ENCODE measurements around the gene CD160.
"Not testable (repeated sequence)": the region's sequence is repeated elsewhere in the genome, so short reads cannot be mapped to it uniquely, and the experiment has no call there.

CD160 gene, protein sequence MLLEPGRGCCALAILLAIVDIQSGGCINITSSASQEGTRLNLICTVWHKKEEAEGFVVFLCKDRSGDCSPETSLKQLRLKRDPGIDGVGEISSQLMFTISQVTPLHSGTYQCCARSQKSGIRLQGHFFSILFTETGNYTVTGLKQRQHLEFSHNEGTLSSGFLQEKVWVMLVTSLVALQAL
- total RNA-seq = 1.7 to 40.4 (median 13.1) reads per million in 4 experiments

DNA sequence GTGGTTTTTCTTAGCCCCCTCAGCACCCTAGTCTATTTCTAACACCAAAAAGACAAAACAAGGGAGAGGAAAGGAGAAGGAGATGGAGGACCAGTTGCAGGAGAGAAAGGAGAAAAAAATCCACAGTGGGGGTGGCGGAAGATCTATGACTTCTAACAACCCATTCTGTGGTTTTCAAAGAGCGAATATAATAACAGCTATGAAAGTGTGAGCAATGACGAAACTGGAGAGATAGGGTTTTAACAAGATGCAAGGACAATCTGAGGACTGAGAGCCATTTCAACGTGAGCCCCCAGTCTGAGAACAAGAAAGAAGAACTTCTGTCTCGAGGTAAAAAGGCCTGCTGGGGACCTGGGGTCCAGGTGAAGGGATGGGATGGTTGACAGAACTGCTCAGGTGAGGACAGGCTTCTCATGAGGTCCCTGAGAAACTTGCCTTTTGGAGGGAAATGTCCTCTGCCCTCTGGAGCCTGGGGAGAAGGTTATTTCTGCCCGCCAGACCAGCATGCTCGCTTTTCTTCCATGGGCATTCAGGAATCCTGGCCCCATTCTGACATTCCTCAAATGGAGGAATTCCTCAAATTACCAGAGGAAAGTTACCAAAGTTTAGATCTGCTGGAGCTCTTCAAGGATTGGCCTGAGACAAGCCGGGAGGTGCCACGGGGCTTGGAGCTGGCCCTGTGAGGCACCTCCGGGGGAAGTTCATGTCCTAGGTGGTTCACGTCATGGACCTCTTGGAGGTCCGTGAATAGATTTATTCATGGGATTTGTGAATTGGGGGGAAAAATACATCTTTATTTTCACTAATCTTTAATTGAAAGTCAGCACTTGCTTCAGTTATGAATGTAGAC lies at the start of gene CD160:
TSS of gene CD160 (plus strand) at position 270 of the 850 bp plus-strand sequence. CDS start 8,829 bp downstream, outside the sequence.
- DNase-seq = no peak

DNA sequence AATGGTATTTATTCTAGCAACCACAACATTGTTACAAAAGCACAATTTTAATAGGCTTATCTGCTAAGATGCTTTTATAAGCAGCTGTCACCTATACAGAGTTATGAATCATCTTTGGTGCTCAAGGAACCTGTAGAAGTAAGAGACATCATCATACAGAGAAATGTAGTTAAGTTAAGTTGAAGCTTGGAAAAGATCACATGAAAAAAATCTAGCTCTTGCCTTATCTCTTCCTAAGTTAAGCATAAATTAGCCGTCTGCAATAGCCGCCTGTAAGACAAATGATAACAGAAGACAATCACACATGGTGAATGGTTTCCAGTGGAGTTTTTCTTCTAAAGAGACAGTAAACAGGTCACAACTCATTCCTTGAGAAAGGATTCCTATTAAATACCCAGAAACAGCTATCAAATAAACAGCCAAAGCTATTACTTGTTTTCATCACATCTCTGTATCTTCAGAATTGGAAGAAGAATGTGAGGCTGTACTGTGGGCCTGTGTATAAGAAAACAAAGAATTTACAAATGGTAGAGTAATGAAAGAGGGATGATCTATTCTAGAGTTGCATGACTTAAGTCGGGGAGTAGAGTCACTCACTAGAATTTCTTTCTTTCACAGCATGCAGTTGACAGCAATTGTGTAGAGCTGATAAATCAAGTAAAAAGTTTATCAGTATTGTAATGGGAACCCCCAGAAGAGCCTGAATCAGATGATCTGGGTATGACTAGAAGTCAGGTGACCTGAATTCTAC lies 48.1 kb upstream of the CD160 start:
- DNase-seq = not testable (repeated sequence)

DNA sequence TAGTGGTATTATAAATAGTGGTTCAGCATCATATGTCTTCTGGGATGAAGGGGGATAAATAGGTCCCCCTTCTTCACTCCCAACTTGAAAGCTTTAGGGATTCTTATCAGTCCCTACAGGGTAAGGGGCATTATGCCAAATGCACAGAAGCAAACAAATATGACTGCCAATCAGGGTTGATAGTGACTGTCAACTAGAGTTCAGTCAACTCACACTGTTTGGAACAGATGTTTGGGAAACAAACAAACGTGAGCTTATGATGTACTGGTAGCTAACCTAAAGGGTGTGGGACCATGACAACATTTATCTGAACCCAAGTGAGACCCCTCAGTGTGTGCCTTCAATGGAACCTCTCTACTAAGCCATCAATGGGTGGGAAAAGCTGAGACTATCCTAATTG lies 46.1 kb upstream of the CD160 start:
- DNase-seq = not testable (repeated sequence)

DNA sequence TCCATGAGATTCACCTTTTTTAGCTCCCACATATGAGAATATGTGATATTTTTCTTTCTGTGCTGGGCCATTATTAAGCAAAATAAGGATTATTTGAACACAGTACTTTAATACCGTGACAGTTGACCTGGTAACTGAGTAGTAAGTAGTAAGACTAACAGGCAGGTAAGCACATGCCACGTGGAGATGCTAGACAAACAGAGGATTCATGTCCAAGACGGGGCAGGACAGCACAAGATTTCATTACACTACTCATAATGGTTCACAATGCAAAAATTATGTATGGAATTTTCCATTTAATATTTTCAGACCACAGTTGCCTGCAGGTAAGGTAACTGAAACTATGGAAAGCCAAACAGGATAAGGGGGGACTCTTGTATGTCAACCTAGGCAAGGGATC lies 34.4 kb upstream of the CD160 start:
- DNase-seq = not testable (repeated sequence)

DNA sequence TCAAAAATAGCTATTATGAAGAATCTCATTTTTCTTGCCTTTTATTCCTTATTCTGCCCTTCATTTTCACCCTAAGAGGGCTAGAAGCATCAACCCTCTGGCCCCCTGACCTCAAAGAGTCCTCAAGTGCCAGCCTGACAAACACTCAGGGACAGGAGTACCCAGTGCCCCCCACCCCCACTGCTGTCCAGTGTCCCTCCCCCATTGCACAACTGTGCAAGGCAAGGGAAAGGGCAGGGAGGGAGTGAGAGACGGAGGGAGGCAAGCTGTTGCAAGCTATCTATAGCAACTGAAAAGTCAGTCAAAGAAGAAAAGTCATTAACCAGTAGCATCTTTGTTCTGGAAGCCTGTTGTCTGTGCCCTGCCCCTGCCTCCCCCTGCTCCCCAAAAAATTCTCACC lies 33.2 kb upstream of the CD160 start:
- not testable (repeated sequence) for DNase-seq

DNA sequence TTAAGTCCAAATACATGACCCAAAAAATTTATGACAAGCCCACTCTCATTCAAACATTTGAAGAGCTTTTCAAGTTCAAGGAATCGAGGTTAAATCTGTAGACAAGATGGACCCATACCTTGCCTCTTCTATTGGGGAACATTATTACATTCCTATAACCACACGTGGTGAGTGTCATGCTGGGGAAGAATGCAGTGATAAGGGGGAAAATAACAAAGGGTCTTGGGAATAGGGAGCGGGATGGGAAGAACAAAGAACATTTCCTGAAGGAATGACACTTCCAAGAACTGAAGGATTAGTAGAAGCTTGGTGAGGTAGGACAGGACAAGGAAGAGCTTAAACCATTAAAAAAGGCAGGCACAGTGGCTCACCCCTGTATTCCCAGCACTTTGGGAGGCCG lies 31.0 kb upstream of the CD160 start:
- DNase-seq = no peak

DNA sequence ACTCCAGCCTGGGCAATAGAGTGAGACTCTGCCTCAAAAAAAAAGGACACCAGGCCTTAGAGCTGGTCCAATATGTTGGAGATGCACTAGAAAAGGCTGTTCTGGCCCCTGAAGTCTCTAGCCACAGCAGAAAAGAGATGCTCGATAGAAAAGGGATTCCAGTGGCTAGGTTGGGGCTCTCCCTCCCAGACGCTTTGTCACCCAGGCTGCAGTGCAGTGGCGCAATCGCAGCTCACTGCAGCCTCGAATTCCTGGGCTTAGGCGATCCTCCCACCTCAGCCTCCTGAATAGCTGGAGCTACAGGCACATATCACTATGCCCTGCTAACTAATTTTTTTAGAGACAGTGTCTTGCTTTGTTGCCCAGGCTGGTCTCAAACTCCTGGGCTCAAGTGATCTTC lies 30.4 kb upstream of the CD160 start:
- no peak for DNase-seq

DNA sequence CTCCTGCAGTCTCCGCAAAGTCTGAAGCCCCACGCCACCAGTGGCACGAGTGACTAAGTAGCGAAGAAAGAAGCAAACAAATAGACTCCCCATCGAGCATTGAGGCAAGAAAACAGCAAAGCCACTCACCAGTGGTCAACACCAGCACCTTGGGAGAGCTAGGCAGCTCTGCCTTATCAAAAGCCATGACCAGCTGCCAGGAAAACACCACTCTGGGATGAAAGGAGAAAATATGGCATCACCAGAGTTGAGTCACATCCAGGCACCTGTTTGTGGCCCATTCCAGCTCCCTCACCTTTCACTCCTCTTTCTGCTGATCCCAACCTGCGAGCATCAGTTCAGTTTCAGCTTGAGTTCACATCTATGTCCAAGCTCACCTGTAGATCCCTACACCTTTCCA lies 29.4 kb upstream of the CD160 start:
- no peak for DNase-seq

DNA sequence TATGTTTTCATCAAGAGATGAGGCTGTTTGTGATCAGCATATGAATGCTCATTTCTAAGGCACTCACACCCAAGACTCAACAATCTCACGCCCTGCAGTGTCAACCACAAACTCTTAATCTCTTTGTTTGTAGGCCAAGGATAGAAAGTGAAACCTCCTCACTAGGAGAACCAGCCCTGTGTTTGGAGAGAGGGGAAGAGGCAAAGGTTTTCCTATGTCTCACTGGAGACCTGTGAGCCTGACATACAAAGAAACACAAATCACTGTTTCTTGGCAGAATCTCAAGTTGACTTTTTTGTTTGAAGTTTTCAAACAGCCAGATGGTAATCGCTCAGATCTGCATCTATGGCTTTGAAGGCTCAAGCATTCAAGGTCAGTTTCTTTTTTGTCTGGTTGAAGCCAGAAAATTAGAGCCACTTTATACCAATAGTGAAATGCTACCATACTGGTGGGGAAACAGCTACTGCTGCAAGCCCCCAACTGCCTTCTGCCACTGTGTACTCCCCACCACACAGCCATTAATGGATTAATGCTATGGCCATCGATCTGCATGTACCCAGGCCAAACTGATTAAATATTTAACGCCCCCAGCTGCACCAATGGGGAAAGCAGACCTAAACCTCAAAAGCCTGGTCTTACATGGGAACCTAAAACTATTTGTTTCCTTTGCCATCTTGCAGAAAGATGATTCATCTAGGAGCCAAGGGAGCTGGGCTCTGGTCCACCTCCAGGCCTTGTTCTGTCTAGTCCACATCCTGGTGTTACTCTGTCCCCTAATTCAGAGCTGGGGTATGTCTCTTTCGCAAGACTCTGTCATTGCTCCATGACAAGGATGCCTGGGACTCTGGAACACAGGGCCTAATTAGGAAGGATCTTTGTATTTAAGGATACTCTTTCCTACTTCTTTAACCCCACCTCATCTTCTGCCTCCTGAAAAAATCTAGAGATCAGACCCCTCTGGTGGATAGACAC lies 28.4 kb upstream of the CD160 start:
- no peak for DNase-seq

DNA sequence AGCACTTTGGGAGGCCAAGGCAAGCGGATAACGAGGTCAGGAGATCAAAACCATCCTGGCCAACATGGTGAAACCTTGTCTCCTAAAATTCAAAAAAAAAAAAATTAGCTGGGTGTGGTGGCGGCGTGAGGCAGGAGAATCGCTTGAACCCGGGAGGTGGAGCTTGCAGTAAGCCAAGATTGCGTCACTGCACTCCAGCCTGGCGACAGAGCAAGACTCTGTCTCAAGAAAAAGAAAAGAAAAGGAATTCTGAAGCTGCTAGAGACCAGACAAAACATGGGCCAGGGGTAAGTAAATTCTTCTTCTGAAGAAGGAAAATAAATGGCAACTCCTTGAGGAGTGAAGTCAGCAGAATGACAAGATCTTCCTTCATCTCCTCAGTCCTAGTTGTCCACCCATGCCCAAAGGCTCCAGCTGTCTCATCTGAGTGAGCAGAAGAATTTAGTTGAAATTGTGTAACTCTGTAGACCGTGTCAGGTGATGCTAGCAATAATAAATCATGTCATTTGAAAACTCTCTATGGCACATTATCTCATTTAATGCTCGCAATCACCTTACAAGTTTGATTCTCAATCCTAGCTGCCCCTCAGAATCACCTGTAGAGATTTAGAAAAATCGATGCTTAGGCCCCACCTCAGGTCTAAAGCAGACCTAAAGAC lies 26.4 kb upstream of the CD160 start:
- DNase-seq = no peak

DNA sequence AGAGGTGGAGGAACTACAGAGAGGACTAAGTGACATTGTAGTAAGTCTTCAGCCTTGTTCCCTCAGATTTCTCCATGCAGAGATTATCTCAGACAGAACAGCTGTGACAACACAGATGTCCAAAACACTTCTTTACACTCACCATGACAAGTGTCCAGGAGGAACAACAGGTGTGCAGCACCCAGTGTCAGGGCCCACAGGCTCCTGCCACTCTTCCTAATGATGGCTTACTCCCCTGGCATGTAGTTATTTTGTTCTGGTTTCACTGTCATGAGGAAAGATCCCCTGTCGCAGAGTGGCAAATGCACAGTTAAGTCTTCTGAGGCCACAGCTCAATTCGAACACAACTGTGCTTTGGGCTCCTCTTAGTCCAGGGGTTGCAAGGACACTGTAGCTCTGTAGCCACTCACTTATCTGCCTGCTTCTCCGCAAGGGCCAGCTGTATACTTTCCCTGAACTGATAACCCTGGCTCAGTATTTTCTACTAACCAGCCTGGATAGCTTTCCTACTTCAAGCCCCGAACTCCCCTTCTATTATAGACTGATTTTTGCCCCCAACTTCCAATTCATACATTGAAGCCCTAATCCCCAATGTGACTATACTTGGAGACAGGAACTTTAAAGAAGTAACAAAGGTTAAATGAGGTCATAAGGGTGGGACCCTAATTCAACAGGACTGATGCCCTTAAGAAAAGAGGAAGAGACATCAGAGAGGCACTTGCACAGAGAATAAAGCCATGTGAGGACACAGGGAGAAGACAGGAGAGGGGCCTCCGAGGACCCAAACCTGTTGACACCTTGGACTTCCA lies 23.3 kb upstream of the CD160 start:
- DNase-seq = no peak

DNA sequence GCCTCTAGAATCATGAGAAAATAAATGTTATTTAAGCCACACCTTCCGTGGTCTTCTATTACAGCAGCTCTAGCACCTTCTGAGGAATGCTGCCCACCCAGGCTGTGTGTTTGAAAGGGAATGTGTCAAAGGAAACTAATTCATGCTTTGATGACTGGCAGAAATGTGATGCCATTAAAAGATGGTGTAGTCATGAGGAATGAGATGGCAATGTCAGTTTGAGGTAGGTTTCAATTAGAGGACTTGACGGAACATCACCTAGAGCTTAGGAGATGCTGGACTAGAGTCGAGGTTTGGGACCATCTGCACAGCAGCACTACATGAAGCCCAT lies 22.7 kb upstream of the CD160 start:
- no peak for DNase-seq

DNA sequence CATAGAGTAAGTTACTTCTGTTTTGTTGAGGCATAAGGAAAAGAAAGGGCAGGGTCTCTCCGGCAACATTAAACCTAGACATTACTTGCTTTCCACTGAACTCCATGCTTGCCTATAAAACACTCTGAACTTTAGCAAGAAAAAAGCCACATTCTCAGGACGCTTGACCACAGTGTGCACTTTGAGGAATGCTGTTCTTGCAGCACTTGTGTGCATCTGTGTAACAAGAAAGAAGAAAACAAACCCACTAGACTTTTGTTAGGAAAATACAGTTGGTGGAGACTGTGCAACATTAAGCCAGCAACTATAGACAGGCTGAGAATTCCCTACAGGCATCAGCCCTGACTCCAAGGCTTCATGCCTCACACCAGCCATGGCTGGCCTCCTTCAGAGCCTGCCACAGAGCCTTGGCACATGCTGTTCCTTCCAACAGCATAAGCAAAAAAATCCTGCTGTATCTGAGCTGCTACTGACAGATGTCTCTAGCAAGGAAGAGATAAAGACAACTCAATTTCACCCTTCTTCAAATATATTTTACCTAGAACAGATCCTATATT lies 17.9 kb upstream of the CD160 start:
- DNase-seq = no peak

DNA sequence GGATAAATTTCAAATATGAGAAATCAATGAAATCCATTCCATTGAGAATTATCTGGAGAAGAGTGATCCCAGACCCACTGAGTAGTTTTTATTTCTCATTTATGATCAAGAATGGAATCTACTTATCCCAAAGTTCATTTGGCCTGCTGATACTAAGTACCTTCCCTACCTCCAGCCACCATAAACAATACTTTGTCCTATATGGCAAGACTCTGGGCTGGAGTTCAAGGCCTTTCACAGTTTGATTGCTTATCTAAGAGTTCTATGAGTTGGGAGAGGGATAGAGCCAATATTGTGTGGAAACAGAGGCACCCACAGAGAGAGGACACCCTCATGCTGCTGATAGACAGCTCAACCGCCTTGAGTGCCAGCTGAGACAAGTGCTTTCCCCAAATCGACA lies 17.2 kb upstream of the CD160 start:
- DNase-seq = no peak

DNA sequence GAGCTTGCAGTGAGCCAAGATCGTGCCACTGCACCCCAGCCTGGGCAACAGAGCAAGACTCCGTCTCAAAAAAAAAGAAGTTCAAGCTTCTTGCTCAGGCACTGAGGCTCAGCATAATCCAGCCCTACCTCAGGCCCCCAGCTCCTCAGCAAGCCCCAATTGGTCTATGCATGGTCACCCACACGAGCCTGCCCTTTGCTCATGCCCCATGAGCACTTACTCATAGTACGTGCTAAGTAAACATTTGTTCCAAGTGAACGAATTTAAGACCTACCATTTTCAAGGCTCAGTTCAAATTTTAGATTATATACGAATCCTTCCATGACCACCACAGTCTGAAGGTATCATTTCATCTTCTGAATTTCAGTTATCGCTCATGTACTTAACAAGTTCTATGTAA lies 16.5 kb upstream of the CD160 start:
- DNase-seq = no peak

DNA sequence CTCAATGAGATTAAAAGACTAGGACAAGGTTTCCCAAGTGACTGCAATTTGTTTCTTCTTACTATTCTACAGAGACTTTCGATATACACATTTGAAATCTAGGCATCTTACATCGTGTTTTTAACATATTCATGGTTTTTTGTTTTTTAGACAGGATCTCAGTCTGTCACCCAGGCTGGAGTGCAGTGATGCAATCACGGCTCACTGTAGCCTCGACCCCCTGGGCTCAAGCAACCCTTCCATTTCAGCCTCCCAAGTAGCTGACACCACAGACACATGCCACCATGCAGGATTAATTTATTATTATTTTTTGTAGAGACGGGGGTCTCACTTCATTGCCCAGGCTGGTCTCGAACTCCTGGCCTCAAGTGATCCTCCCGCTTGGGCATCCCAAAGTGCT lies 13.7 kb upstream of the CD160 start:
- DNase-seq = no peak

DNA sequence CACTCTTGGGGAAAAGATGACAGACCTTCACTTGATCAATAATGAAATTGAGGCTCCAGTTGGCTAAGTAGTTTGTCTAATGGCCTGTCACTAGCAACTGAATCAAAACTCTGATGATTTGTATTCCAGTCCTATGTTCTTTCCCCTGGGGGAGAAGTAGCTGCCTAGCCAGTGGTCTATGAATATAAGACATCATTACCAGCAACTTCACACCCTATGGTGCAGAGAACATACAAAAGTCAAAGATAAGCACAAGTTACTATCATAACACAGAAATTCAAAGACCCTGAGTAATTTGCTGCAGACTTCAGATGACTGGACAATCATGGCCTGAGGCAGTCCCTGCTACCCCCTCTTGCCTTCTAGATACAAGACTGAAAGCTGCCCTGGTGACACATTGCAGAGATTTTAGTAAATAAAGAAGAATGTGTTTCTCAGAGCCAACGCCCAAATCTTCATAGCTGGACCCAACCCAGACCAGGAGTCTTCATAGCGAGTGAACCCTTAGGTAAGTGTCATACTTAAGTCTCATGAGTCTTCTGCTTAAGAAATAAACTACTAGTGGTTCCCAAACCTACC lies 13.1 kb upstream of the CD160 start:
- no peak for DNase-seq

DNA sequence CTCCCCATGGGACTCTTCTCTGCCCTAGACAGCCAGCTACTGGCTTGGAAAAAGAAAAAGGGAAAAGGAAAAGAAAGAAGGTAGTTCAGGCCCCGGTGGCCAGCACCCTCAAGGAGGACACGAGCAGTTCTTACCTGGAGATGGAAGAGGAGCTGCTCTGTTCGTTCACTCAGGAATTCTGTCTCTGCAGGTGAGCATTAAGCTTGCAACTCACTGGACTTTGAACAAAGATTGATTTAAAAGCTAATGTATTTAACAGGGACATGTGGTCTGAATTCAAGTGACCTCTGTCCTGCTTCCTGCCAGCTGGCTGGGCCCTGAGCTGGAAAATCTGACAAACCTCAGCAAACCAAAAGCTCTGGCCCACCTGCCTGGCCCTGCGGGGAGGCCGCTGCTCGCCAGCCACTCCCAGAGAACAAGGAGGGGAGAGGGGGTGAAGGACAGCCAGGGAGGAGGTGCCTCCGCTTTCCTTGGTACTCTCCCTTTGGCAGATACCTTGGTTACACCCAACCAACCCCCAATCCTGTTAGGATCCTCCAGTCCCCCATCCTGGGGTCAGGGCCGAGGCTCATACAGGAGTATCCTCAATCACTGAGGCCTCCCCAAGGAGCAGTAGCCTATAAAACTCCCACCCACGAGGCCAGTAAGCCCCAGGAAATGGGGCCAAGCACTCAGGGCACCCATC lies 12.0 kb upstream of the CD160 start, which contains the start of gene PDZK1:
TSS of gene PDZK1 (minus strand) at position 186 of the 685 bp plus-strand sequence. CDS start 19,347 bp downstream, outside the sequence.
- DNase-seq = no peak

DNA sequence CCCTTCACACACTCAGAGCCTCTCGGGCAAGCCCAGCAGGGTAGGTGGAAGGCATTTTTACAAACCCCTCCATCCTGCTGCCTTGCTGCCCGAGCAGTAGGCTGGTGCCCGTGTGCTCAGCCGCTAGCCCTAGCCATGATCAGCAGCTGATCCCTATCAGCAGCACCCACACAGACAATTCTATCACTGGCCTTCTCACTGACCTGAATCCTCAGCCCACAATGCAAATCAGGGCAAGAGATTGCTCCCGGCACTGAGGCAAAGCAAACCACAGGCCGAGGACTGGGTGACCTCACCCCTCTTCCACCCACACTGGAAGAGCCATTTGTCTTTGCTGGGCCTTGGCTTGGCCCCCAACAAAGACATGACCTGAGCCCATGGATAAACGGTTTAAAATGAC lies 11.2 kb upstream of the CD160 start:
- no peak for DNase-seq
